Omental fat pad (tissue), 4 donors: ENCODE results near the gene SLC39A11. TPM values are rescaled to one million over a fixed set of nuclear protein-coding genes. Genes with fewer than 3 reads are reported as not detected.

Experiments used
- ATAC-seq: fragments of 150-250 bp; one replicate; pipeline ENCODE4 v1.9.1; 2016; ENCODE audit warnings: mild to moderate bottlenecking, moderate library complexity; ENCODE audit not compliant: low FRiP score
- DNase-seq: peaks from one replicate; pipeline ENCODE4 v3.0.0-alpha.2; 2019; ENCODE audit warnings: low spot score
- CTCF ChIP-seq, 3 donors: fragments of 450-650 bp; IDR thresholded peaks; one replicate each; pipeline ENCODE4 v1.5.1; 2016 to 2017; ENCODE audit warnings: antibody characterized with exemption in 3 of 3, mild to moderate bottlenecking in 3 of 3, moderate library complexity in 2 of 3
- total RNA-seq, 4 donors: library from RNA; depleted of rRNA; stranded (reverse); fragments of >200 nt; gene quantifications; one replicate each; pipeline ENCODE4 v1.1.0, GENCODE V29; 2016

Gene SLC39A11
- total RNA-seq, 4 donors from 2014 or later: 18.8 to 42.4 (median 31.3) TPM

- TF ChIP-seq CTCF (IDR thresholded peaks at IDR 0.05): no peak
- DNase-seq: no peak
- no peak for ATAC-seq
Observed at GRCh38 chr17:72860778-72861177, 231.7 kb downstream of the SLC39A11 start.

DNA sequence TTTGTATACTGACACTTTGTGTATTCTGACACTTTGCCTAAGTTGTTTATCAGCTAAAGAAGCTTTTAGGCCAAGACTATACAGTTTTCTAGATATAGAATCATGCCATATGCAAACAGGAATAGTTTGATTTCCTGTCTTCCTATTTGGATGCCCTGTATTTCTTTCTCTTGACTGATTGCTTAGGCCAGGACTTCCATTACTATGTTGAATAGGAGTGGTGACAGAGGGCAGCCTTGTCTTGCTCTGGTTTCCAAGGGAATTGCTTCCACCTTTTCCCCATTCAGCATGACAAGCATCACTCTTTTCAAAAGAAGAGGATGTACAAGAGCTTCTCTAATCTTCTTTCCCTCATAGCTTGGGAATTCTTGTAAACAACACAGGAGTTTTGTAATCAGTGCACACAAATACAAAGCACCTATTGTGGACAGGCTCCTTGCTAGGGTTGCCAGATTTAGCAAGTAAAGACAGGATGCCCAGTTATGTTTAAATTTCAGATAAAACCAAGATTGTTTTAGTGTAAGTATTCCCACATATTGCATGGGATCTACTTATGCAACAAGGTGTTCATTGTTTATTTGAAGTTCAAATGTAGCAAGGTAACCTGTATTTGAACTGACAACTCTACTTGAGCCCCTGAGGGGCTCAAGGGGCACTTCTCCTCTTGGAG is 233.5 kb downstream of the SLC39A11 start:
- no peak for DNase-seq
- ATAC-seq: no peak
- no peak for TF ChIP-seq CTCF (IDR thresholded peaks at IDR 0.05)

- DNase-seq (no peak), ATAC-seq (no peak)
- TF ChIP-seq CTCF (IDR thresholded peaks at IDR 0.05): no peak
Observed at GRCh38 chr17:72853440-72854415, 238.8 kb downstream of the SLC39A11 start.

DNA sequence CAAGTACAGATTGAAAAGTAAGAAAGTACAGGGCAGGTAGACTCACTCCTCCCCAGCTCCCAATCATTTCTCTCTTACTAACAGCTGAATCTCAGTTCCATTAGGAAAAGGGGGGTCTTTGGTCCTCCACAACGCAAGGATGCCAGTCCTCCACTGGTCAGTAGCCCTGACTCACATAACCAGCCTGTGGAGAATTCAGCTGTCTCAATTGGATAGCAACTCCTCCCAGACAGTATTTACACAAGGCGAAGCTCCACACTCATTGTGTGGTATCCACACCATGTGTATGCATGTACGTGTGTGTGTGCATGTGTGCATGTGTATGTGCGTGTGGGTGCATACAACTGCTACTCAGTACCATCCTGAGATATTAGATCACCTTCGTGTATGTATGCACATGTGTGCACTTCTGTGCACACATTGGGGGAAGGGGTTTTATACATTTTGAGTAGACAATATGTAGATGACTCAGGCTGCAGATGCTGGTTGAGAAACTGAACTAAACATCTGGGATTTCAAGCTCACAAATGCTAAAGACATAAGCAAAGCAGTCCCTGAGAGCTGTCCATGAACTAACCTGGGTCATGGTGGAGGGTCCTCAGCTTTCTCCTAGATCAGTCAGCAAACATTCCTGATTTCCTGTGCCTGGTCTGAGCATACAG is 240.1 kb downstream of the SLC39A11 start:
- ATAC-seq (no peak), DNase-seq (no peak)
- no peak for TF ChIP-seq CTCF (IDR thresholded peaks at IDR 0.05)

DNA sequence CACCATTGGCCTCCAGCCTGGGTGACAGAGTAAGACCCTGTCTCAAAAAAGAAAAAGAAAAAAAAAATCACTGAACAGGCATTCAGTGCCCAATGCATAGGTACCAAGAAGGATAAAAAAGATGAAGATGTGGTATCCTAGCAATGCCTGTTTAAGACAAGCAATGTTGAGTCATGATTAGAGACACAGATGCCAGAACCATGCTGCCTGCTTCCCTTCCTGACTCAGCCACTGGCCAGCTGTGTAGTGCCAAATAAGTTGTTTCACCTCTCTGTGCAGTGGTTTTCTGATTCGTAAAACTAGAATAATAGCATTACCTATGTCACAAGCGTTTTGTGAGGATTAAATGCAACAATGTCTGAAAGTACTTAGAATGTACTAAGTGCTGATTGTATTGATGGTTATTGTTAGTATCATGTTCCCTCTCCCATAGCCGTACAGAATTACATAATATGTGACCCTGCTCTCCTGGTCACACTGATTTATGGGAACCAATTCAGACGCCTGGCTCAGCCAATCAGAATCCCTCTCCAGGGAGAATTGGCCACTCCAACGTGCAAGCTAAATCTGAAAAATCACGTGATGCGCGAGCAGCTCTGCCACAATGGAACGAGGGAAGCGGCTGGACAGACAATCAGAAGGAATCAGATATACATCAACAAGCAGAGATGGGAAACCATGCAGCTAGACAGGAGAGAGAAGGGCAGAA is 241.9 kb downstream of the SLC39A11 start:
- ATAC-seq (no peak), DNase-seq (no peak)
- no peak for TF ChIP-seq CTCF (IDR thresholded peaks at IDR 0.05)

- ATAC-seq: no peak
Observed at GRCh38 chr17:72846399-72846798, 246.1 kb downstream of the SLC39A11 start.

More at GRCh38 chr17:72846399-72846798, 246.1 kb downstream of the SLC39A11 start:
- TF ChIP-seq CTCF (IDR thresholded peaks at IDR 0.05): no peak
- no peak for DNase-seq
